ENCODE data around the gene SH3RF1. TPM values are rescaled to one million over a fixed set of nuclear protein-coding genes. Genes with fewer than 3 reads are reported as not detected.
A peak's percentile ranks its signal among the peaks of the same experiment; 100 is the strongest.

Gene SH3RF1
- total and polyA plus RNA-seq, 8 donors = 4.0 to 30.6 (median 12.7) TPM

GRCh38 chr4:169220447-169220846 lies 50.3 kb downstream of the SH3RF1 start:
- Histone ChIP-seq H3K27ac (no peak overlapping the region), H3K27me3 (no peaks in the 10 kb centered on the region), H3K9me3 (no peaks in the 10 kb centered on the region), H3K4me3 (no peak overlapping the region), H3K36me3 (no peaks in the 10 kb centered on the region), H3K4me1 (peaks cover 13 to 18% (median 17%) of the 10 kb centered on the region in 3 donors)
- intact Hi-C loops (cut with DNase I) = no loop called here
- DNase-seq (no peak), FAIRE-seq (no peak), ATAC-seq (peak in 1 of 4 donors; percentile 20)
- TF ChIP-seq, protein P1, sequence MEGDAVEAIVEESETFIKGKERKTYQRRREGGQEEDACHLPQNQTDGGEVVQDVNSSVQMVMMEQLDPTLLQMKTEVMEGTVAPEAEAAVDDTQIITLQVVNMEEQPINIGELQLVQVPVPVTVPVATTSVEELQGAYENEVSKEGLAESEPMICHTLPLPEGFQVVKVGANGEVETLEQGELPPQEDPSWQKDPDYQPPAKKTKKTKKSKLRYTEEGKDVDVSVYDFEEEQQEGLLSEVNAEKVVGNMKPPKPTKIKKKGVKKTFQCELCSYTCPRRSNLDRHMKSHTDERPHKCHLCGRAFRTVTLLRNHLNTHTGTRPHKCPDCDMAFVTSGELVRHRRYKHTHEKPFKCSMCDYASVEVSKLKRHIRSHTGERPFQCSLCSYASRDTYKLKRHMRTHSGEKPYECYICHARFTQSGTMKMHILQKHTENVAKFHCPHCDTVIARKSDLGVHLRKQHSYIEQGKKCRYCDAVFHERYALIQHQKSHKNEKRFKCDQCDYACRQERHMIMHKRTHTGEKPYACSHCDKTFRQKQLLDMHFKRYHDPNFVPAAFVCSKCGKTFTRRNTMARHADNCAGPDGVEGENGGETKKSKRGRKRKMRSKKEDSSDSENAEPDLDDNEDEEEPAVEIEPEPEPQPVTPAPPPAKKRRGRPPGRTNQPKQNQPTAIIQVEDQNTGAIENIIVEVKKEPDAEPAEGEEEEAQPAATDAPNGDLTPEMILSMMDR (IDR thresholded peaks at IDR 0.05) = no peak
- 92 to 95% methylated on average over 3 of the region's 3 CpGs for WGBS, 2 donors

GRCh38 chr4:169219440-169219839 lies 51.3 kb downstream of the SH3RF1 start:
- H3K27me3 ChIP-seq = no peaks in the 10 kb centered on the region
- ATAC-seq (peak in 3 of 4 donors; percentile 83 to 84 (median 83)), DNase-seq (no peak), FAIRE-seq (no peak)
- H3K36me3 ChIP-seq = peaks cover 0 to under 1% (median 0%) of the 10 kb centered on the region in 3 donors
- WGBS, 2 donors = 31 to 40% methylated on average over 2 of the region's 2 CpGs
- H3K9me3 ChIP-seq = no peaks in the 10 kb centered on the region
- TF ChIP-seq, protein P1 (IDR thresholded peaks at IDR 0.05) = no peak
- H3K4me3 ChIP-seq = no peak overlapping the region
- no peak overlapping the region for H3K27ac ChIP-seq
- intact Hi-C loops (cut with DNase I) = no loop called here
- H3K4me1 ChIP-seq = peaks cover 13 to 18% (median 17%) of the 10 kb centered on the region in 3 donors

GRCh38 chr4:169215656-169216055 lies 55.1 kb downstream of the SH3RF1 start:
- 80 to 84% methylated on average over 4 of the region's 4 CpGs for WGBS, 2 donors
- DNase-seq (no peak), ATAC-seq (no peak), FAIRE-seq (no peak)
- Histone ChIP-seq H3K36me3 (peaks cover 0 to 4% (median 0%) of the 10 kb centered on the region in 3 donors), H3K4me3 (no peak overlapping the region), H3K4me1 (peaks cover 13 to 18% (median 17%) of the 10 kb centered on the region in 3 donors), H3K27ac (no peak overlapping the region), H3K27me3 (no peaks in the 10 kb centered on the region), H3K9me3 (no peaks in the 10 kb centered on the region)
- TF ChIP-seq, protein P1 (IDR thresholded peaks at IDR 0.05) = no peak
- intact Hi-C loops (cut with DNase I) = no loop called here

- intact Hi-C loops (cut with DNase I) = no loop called here
- ATAC-seq (no peak), DNase-seq (no peak), FAIRE-seq (no peak)
- H3K36me3 ChIP-seq = peaks cover 0 to 4% (median 0%) of the 10 kb centered on the region in 3 donors
- H3K9me3 ChIP-seq = no peaks in the 10 kb centered on the region
- 80 to 95% methylated on average over 2 of the region's 2 CpGs for WGBS, 2 donors
- H3K4me3 ChIP-seq = no peak overlapping the region
- no peaks in the 10 kb centered on the region for H3K4me1 ChIP-seq
- no peaks in the 10 kb centered on the region for H3K27me3 ChIP-seq
- TF ChIP-seq, protein P1 (IDR thresholded peaks at IDR 0.05) = no peak
- H3K27ac ChIP-seq = no peak overlapping the region
These were observed 57.8 kb downstream of the SH3RF1 start for GRCh38 chr4:169212981-169213380.

DNA sequence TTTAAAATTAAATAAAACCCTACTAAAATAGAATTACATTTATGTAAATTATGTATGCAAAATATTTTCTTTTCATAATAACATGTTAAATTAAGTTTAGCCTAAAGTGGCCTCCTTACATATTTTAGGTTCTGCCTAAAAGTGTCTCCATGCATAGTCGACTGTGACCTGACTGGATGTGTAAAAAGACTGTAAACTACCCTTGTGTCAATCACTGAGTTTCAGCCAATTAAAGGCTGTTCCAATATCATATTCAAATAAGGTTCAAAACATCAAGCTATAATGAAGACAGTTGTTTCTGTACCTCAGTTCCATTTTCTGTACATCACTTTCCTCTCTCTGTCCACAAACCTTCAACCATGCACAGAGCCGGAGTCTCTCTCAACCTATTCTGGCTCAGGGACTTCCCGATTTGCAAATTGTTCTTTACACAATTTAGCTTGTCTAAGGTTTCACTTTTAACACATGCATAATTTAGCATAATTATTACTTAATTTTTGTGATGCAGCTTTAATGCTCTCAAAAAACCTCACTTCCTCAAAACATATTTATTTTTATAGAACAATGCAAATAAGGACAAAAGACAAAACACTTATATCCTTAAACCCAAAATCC lies 60.1 kb downstream of the SH3RF1 start:
- Histone ChIP-seq H3K27ac (no peak overlapping the region), H3K27me3 (no peaks in the 10 kb centered on the region), H3K4me3 (no peak overlapping the region), H3K36me3 (peaks cover 0 to 4% (median 0%) of the 10 kb centered on the region in 3 donors), H3K4me1 (peaks cover 3 to 5% (median 4%) of the 10 kb centered on the region in 3 donors), H3K9me3 (no peaks in the 10 kb centered on the region)
- TF ChIP-seq, protein P1 (IDR thresholded peaks at IDR 0.05) = no peak
- ATAC-seq = no peak
- DNase-seq = no peak
- no peak for FAIRE-seq
- 94 to 98% methylated on average over 3 of the region's 3 CpGs for WGBS, 2 donors
- intact Hi-C loops (cut with DNase I) = no loop called here

All from pancreas (tissue), 10 donors.